Measurements from ENCODE around the gene TMPRSS6.

DNA sequence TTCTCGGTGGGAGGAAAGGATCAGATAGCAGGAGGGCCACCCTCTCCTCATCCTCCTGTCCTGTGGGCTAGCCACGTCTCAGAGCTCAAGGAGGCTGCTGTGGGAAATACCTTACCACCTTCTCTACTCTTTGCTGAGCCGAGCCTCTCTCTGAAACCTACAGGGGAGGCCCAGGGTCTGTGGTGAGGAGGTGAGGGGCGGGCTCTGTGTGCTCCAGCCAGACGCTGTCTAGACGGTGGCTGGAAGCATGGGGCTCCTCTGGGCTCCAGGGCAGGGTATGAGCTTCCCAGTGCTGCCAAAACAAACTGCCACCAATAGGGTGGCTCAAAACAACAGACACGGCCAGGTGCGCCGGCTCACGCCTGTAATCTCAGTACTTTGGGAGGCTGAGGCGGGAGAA, 5.5 kb upstream of the TMPRSS6 start:
- TF ChIP-seq, protein P1, sequence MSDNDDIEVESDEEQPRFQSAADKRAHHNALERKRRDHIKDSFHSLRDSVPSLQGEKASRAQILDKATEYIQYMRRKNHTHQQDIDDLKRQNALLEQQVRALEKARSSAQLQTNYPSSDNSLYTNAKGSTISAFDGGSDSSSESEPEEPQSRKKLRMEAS (IDR thresholded peaks at IDR 0.05): no peak
- TF ChIP-seq EZH2phosphoT487 (IDR thresholded peaks at IDR 0.05; ENCODE audit: borderline replicate concordance): no peak
- no peak for TF ChIP-seq POLR2AphosphoS5 (IDR thresholded peaks at IDR 0.05; ENCODE audit: low read depth, low read length)
- TF ChIP-seq EZH2 (IDR thresholded peaks at IDR 0.05): no peak
- no peak for TF ChIP-seq POLR2A (IDR thresholded peaks at IDR 0.05; ENCODE audit: borderline replicate concordance, extremely low read depth, insufficient read depth, insufficient read length)
- TF ChIP-seq, protein P2, sequence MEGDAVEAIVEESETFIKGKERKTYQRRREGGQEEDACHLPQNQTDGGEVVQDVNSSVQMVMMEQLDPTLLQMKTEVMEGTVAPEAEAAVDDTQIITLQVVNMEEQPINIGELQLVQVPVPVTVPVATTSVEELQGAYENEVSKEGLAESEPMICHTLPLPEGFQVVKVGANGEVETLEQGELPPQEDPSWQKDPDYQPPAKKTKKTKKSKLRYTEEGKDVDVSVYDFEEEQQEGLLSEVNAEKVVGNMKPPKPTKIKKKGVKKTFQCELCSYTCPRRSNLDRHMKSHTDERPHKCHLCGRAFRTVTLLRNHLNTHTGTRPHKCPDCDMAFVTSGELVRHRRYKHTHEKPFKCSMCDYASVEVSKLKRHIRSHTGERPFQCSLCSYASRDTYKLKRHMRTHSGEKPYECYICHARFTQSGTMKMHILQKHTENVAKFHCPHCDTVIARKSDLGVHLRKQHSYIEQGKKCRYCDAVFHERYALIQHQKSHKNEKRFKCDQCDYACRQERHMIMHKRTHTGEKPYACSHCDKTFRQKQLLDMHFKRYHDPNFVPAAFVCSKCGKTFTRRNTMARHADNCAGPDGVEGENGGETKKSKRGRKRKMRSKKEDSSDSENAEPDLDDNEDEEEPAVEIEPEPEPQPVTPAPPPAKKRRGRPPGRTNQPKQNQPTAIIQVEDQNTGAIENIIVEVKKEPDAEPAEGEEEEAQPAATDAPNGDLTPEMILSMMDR (IDR thresholded peaks at IDR 0.05 in 2 of 3, conservative IDR thresholded peaks at IDR 0.05 in 1 of 3; ENCODE audit: borderline replicate concordance in 1 of 3, insufficient read depth in 1 of 3, low read depth in 2 of 3, low read length in 2 of 3): no peak
- no peak for TF ChIP-seq SIN3A (IDR thresholded peaks at IDR 0.05; ENCODE audit: low read depth)
- TF ChIP-seq CBX3 (IDR thresholded peaks at IDR 0.05; ENCODE audit: low read depth): no peak
- TF ChIP-seq ZNF274 (IDR thresholded peaks at IDR 0.05; ENCODE audit: low read depth, low read length): no peak
- no peak for TF ChIP-seq ZFX (IDR thresholded peaks at IDR 0.05)
- TF ChIP-seq RAD21 (IDR thresholded peaks at IDR 0.05; ENCODE audit: low read depth): no peak
- TF ChIP-seq YY1 (IDR thresholded peaks at IDR 0.05; ENCODE audit: extremely low read depth, insufficient replicate concordance, low read depth, low read length): no peak

Measured in HCT116 (cell line).